ENCODE measurements around the gene SWI5.

Gene SWI5

DNA sequence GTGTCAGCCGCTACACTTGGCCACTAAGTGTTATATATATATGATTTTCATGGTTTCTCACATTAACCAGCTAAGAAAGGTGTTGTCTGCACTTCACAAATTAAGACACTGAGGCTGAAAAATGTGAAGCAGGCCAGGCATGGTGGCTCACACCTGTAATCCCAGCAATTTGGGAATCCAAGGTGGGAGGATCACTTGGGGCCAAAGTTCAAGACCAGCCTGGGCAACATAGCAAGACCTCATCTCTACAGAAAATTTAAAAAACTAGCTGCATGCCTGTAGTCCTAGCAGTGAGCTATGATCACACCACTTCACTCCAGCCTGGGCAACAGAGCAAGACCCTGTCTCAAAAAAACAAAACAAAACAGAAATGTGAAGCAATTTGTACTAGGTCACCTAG, 48.3 kb downstream of the SWI5 start:
- H3K4me3 Mint-ChIP-seq, result peak overlapping the region; percentile 95
- H3K9me3 Mint-ChIP-seq, result no peaks in the 10 kb centered on the region
- CTCF ChIA-PET, result interaction anchor here (0.9 to 1.1 kb wide), 4 partner anchors 17 to 207 kb away, joined by 3 to 5 read pairs (median 4); no protein-coding TSS in a partner anchor
- no peak overlapping the region for H3K27ac Mint-ChIP-seq
- no peak for DNase-seq
- H3K4me1 Mint-ChIP-seq, result peaks cover 22% of the 10 kb centered on the region
- no peaks in the 10 kb centered on the region for H3K27me3 Mint-ChIP-seq
- peaks cover 7% of the 10 kb centered on the region for H3K36me3 Mint-ChIP-seq

GRCh38 chr9:128325629-128326028, 49.6 kb downstream of the SWI5 start:
- Mint-ChIP-seq H3K27ac (no peak overlapping the region), H3K36me3 (peaks cover 7% of the 10 kb centered on the region), H3K9me3 (no peaks in the 10 kb centered on the region), H3K4me3 (no peak overlapping the region), H3K27me3 (no peaks in the 10 kb centered on the region), H3K4me1 (peaks cover 22% of the 10 kb centered on the region)
- no peak for DNase-seq
- CTCF ChIA-PET, result interaction anchor here (1.1 kb wide), 1 partner anchor 30 kb away, joined by 3 read pairs; no protein-coding TSS in a partner anchor

DNA sequence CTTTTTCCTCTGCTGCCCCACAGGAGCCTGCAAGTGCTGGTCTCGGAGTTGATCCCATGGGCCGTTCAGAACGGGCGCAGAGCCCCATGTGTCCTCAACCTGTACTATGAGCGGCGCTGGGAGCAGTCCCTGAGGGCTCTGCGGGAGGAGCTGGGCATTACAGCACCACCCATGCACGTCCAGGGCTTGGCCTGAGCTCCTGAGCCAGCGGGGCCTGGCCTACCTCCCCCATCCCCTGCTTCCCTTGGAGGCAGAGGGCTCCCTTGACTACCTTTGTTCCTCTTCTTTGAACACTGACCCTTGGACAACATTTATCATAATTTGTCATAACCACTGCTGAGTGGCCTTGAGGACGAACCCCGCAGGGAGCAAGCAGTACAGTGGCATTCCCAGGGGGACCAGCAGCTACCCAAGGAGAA, 57.4 kb downstream of the SWI5 start:
- Mint-ChIP-seq H3K4me1 (no peaks in the 10 kb centered on the region), H3K9me3 (no peaks in the 10 kb centered on the region), H3K27me3 (no peaks in the 10 kb centered on the region), H3K36me3 (no peaks in the 10 kb centered on the region), H3K4me3 (no peak overlapping the region), H3K27ac (no peak overlapping the region)
- CTCF ChIA-PET, result interaction anchor here (1.0 kb wide), 1 partner anchor 8 kb away, joined by 6 read pairs; no protein-coding TSS in a partner anchor
- DNase-seq, result no peak

GRCh38 chr9:128335161-128335560, 59.1 kb downstream of the SWI5 start:
- CTCF ChIA-PET, result interaction anchor here (2.6 kb wide), 1 partner anchor 40 kb away, joined by 8 read pairs; no protein-coding TSS in a partner anchor
- no peak overlapping the region for H3K27ac Mint-ChIP-seq
- H3K36me3 Mint-ChIP-seq, result no peaks in the 10 kb centered on the region
- no peak for DNase-seq
- no peak overlapping the region for H3K4me3 Mint-ChIP-seq
- no peaks in the 10 kb centered on the region for H3K9me3 Mint-ChIP-seq
- H3K4me1 Mint-ChIP-seq, result peaks cover 6% of the 10 kb centered on the region
- no peaks in the 10 kb centered on the region for H3K27me3 Mint-ChIP-seq

DNA sequence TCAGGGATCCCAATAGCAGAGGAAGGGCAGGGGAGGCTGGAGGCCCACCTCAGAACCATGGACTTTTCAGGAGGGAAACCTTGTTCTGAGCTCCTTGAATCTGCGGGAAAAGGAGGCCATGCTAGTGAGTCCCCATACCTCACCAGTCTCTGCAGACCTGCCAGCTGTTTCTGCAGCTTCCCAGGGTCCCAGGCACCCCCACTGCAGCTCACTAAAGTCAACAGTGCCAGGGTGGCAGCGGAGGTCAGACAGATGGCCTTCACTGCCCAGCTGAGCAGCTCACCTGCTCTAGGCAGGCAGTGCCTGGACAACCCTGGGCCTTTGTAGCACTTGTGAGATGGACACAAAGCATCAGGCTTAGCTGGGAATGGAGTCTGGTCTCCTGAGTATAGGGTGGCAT, 59.8 kb downstream of the SWI5 start:
- H3K27me3 Mint-ChIP-seq, result no peaks in the 10 kb centered on the region
- CTCF ChIA-PET, result interaction anchor here (1.0 to 2.6 kb wide), 3 partner anchors 38 to 103 kb away, joined by 3 to 8 read pairs (median 3); no protein-coding TSS in a partner anchor
- DNase-seq, result no peak
- no peaks in the 10 kb centered on the region for H3K36me3 Mint-ChIP-seq
- H3K9me3 Mint-ChIP-seq, result no peaks in the 10 kb centered on the region
- no peak overlapping the region for H3K4me3 Mint-ChIP-seq
- H3K4me1 Mint-ChIP-seq, result peaks cover 6% of the 10 kb centered on the region
- no peak overlapping the region for H3K27ac Mint-ChIP-seq

GRCh38 chr9:128337936-128338335, 61.9 kb downstream of the SWI5 start:
- CTCF ChIA-PET, result no interaction called here
- Mint-ChIP-seq H3K27me3 (no peaks in the 10 kb centered on the region), H3K27ac (no peak overlapping the region), H3K4me3 (no peak overlapping the region), H3K4me1 (peaks cover 11% of the 10 kb centered on the region), H3K36me3 (no peaks in the 10 kb centered on the region), H3K9me3 (no peaks in the 10 kb centered on the region)
- DNase-seq, result no peak

Measured in activated naive CD4-positive, alpha-beta T cell treated with anti-CD3 and anti-CD28 coated beads, Interleukin-2, amount 10 ng/mL, durations not matched to agents 7 days and 5 days (primary cell).